HS-27A (cell line): ENCODE measurements around the gene GPR153.

ENCODE experiments used
- DNase-seq: peaks from one replicate; pipeline ENCODE4 v3.0.0-alpha.2; 2012; ENCODE audit warnings: low read depth, missing footprints

GPR153 gene

DNA sequence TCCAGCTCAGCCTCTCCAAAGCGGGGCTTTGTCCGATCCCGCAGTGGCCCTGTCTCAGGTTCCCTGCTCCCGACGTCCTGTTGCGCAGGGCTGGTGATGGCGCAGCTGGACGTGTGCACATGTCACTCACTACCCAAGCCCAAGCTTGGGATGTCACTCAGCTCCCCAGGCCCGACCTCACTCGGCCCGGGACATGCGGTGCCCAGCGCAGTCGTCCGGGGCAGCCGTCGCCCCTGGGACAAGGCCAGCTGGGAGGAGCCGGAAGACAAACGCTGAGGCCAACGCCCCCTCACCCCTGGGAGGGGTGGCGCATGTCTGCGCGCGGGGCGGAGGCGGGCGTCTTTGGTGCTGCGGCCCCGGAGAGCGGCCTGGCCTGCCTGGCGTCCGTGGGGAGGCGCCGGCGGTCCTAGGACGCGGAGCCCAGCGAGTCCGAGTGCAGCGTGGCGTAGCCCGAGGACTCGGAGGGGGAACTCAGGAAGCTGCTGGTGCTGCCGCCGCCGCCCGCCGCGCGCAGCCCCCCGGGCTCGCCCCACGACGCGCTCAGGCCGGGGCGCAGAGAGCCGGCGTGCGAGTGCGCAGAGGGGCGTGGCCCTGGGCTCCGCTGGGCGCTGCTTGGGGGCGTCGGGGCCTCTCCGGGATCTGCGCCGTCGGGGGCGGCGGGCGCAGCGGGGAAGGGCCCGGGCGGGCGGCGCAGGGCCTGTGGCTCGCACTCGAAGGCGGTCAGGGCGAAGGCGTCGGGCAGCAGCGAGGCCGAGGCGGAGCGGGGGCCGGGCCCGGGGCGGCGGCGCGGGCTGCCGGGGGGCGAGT is 11.8 kb downstream of the GPR153 start:
- DNase-seq = no peak

DNA sequence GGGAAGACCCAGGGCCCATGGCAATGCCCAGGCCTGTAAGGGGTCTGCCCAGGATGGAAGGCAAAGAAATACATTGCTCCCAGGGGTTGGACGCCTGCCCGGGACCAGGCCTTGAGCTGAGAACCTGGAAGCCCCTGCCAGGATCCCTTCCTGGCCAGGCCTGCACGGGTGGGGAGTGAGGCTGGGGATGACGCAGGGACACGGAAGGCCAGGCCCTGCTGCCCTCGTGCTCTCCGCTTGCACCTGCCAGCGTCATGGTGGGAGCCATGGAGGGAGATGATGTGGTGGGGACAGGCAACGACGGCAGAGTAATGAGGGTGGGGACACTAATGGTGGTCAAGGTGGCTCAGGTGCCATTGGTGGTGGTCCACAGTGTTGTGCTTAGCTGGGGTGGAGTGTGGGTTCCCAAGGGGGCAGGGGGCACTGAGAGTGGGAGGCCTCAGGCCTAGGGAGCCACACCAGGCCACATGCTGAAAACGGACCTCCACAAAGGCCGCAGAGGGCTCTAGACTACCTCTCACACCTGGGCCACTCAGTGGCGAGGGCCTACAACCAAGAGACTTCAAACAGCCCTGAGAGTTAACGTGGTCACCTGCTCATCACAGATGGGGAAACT is 12.6 kb downstream of the GPR153 start:
- DNase-seq = no peak

DNA sequence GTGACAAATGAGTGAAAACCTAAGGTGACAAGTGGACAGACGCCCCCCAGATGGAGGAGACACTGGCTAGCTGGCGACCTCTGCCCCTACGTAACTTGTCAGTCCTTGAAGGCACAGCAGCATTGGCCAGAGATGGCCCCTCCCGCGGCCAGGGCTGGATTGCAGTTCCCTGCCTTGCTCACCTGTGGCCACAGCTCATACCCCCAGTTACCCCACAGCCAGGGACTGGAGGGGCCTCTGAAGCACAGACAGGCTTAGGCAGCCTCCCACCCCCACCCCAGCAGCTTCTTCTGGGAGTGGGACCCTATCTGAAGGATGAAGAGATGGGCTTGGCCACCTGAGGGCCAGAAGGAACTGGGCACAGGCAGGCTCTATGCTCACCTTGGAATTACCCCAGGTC is 13.2 kb downstream of the GPR153 start:
- DNase-seq = no peak

DNA sequence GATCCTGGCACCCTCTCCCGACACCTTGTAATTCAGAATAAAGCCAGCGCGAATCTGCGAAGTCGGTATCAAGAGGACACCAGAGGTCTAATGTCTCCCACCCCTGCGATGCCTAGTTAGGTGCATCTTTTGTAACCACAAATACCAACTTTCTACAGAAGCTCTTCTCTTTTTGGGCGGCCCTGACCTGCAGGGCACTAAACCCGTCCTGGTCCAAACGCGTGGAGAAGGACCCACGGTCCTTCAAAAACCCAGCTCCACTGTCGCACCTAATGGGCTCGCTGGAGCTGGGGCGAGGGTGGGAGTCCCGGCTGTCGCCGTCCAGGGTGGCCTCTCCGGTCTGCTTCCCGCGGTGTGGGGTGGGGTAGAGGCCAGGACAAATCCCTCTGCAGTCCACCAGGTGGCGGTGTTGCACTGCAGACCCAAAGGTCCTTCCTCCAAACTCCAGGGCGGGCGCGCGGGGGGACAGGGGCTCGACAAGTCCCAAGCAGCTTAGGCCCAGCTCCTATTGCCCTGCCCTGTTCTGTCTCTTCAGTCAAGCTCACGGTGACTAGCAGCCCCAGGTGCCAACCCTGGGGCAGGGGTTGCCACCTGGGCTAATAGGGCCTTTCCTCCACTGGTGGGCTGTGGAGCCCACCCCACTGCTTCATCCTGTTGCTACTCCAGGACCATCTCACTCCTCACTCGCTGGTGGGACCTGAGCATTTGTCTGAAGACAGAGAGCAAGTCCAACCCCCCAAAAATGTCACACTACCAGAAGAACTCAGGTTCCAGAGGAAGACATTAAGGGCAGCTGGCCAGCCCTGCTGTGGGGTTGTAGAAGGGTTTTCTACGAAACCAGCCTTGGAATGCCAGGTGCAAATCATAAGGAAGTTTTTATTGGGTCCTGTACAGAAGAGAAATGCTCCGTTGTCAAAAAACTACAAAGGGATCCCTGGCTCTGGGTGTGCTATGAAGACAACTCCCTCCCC is 14.1 kb downstream of the GPR153 start:
- DNase-seq = peak; percentile 47

DNA sequence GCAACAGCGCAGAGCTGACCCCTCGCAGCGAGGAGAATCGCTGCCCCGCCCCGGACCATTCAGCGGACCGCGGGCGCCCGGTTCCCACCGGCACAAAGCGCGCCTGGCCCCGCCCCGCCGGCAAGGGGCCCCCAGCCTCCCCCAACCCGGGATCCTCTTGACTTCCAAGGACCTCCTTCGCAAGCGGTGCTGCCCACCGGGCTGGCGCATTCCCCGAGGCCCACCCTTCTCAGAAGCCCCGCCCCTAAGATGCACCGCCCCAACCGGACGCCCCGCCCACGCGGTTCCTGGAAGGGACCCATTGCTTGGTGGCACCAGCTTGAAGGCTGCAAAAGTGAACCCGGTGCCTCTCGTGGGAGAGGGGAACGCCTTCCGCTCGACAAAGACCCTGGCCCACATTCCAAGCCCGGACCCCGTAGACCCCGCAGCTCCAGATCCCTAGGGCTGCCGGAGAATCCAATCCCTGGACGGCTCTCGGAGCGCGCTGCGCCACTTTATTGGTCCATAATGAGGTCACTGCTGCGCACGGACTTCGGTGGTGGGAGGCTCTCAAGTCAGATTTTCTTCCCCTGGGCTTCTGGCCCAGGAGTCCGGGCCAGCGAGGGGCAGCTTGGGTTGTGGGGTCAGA is 14.9 kb downstream of the GPR153 start:
- no peak for DNase-seq

DNA sequence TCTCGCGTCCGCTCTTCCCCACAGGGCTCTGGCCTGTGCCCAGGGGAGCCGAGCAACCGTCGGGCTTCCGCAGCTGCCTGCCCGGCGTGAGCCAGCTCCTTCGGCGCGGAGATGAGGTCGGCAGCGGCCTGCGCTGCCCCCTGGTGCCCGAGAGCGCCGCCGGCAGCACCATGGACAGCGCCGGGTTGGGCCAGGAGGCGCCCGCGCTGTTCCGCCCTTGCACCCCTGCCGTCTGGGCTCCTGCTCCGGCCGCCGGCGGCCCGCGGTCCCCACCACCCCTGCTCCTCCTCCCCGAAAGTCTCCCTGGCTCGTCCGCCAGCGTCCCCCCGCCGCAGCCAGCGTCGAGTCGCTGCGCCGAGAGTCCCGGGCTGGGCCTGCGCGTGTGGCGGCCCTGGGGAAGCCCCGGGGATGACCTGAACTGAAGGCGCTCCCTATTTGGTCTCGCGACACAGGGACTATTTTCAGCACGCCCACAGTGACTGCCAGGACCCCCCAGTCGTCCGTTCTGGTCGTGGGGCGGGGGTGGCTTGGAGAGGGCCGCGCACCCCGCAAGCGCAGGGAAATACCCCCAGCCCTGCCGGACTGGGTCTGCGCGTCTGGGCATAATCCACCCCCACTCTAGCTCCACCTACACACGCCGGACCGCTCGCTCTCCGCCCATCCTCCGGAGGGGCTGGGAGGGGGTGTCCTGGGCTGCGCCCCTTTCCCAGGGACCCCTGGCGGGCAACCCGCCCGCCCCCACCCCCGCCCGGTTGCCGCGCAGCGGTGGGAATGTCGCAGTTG is 15.6 kb downstream of the GPR153 start:
- no peak for DNase-seq

DNA sequence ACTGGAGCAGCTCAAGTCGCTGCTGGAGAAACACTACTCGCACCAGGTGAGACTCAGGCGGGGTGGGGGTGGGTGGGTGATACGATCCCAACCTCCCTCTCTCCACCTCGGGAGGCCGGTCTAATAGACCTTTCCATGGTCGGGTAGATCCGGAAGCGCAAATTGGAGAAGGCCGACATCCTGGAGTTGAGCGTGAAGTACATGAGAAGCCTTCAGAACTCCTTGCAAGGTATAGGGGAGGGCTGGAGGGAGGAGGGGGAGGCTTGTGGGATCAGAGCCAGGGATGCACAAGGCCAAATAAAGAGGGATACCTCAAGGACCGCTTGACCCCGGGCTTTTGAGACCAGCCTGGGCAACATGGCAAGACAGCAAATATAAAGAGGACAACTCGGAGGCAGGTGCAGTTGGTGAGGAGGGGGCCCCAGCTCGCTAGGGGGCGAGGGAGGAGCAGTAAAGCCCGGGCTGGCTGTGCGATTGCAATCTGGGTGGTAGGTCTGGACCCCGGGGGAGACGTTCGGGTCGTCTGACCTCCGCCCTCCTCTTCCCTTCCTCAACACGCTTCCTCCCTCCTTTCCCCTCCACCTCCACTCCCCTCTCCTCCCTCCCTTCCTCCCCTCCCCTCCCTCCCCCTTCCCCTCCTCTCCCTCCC is 16.4 kb downstream of the GPR153 start:
- no peak for DNase-seq

DNA sequence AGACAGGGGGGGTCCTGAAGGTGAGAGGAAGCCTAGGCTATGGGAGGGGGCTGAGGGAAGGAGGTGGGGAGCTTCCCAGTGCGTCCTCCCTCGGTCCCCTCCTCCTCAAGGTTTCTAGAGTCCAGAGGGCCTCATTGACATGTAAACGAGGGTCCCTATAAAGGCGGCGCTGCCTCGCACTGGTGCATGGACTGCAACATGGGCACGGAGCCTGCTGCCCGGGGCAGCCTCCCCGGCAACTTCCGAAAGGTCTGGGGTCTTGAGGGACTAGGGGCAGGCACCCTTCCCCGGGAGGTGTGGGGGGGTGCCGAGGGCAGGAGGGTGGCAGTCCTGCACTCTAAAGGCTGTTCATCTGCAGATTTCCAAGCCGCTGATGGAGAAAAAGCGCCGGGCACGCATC is 16.9 kb downstream of the GPR153 start, which contains the start of gene HES3:
Gene HES3, plus strand, starts transcription at position 187 of the 400 bp plus-strand sequence. Its CDS starts 187 bp downstream, at position 374.
- DNase-seq = no peak

DNA sequence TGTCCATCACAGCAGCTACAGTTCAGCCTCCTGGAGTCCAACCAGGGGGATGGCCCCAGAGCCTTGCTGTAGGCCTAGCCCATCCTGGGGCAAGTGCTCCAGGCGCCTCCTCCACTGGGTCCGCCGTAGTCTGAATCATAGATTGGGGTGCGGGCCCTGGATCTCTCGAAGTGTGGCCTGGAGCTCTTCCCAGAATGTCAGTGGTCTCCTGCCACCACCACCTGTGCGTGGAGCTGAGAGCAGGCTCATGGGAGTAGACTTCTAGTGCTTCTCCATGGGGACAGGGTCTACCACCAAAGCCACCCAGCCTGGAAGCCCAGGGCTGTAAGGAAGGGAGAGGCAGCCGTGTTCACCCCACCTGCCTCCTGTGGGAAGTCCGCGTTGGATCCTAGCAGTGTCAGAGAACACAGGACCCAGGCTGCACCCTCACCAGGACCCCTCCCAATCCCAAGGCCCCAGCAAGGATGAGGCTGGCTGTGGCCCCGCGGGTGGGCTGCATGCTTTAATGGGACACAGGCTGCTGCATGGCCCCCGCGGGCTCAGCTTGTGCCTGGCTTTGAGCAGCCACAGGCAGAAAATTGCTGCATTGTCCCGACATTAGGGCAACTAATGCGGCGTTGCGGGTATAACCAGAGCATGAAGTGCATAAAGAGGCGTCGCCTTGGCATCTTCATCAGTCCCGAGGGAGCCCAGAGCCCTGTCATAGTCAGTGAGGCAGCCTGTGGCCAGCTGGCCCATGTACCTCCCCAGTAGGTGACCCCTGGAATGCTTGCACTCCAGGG is 17.7 kb downstream of the GPR153 start:
- DNase-seq = no peak

DNA sequence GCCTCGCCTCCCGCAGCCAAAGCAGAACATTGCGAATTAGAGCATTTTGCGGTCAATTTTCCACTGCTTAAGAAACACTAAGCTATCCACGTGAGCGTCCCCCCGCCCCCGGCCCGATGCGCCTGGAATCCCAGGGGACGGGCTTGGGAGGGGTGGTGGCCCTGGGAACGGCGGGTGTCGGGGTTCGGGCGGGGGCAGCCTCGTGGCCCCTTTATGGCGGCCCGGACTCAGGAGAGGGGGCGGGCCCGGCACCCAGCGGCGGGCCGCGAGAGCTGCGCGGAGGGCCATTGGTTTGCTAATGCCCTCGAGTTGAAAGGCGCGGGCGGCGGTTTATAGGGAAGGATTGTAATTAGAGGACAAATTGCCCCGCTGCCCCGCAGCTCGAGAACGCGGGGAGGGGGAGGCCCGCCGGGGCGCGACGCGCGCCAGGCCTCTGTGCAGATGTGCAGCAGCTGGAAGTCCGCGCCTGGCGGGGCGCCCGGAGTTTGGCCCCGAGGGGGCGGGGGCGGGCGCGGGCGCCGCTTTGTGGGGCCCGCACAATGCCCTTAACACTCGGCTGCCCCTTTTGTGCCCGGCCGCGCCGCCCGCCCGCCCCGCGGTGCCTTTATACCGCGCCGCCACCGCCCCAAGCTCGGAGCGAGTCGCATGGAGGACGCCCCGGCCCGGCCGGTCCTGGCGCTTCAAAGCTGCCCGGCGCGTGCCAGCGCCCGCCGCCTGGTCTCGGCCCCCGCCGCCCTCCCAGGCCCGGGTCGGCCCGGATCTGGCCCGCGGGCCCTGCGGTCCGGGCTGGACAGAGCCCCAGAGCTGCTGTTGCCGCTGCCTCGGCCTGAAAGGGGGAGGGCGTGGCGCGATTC is 18.8 kb downstream of the GPR153 start:
- DNase-seq = no peak

DNA sequence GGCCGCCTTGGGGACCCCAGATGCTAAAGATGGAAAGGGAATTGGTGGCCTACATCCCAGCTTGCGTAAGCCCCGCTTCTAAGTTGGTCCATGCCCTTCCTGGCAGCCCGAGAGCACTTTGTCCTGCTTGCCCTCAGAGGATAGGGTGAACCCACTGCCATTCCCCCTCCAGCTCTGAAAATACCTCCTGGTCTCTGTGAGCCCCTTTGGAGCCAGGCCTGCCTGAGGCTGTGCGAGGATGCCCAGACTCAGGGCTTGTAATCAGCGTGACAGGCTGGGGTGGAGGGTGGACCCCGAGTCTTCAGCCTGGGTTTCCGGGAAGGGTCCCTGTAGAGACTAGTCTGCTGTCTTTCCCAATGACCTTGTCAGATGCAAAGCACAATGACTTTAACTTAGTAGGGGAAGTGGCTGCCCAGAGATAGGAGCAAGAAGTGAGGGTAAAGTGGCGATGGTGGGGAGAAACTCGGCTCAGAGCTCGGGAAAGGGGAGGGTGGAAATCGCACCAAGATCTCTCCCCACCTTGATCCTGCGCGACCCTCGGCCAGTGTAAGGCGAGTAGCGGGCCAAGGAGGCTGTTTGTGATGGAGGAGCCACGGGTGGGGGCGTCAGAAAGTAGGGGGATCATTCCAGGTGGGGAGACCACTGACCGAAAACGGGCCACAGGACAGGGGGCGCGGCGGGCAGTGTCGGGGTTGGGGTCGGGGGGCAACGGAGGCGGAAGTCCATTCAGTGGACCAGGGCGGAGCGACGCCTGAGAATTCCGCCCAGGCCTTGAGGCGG is 19.6 kb downstream of the GPR153 start:
- DNase-seq = no peak

DNA sequence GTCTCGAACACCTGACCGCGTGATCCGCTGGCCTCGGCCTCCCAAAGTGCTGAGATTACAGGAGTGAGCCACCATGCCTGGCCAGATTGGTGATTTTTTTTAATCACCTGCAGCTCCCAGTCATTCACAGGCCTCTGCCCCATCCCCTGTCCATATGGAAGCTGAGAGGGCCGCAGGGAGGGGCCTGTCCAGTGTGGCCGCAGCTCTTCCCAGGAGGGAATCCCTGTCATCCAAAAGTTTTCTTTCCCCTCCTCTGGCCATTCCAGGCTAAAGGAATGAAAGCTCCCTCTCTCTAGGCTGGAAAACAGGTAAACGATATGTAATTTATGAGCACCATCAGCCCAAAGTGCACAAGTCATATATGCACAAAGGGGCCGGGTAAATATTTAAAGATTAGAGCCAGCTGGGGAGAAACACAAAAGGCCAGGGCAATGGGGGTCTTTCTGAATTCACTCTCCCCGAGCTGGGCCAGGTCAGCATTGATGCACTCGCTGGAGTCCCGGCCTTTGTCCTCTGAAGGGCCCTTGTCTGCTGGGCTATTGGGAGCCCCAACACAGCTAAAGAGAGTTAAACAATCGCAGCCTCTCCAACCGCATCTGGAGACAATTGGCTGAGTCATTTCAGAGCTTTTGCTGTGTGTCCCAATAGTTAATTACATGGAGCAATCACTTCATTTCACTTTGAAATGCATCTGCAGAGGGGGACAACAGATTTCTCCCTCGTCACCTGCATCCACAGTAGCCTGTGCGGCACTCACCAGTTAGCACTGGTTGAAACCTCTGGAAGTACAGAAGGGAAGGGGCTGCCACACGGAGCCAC is 20.7 kb downstream of the GPR153 start:
- no peak for DNase-seq

DNA sequence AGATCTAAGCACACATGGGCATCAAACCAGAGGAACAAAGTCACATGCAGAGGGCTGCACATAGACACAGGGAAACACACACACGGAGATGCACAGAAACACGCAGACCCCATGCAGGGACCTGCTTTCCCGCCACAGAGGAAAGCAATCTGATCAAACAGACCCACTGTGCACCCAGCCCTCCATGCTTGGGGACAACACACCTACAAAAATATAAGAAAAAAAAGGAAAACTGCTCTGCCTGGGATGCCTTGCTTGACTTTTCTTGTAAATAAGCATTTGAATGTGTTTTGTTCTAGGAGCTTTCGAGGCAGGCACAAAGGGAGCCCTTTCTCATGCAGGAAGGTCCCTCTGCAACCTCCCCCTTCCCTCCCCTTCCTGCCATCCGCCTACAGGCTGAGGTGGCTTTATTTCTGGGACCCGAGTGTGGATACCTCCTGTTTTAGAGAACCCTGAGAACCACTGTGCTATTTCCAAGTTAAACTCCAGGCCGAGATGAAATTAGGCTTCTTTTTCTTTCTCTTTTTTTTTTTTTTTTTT is 21.6 kb downstream of the GPR153 start:
- no peak for DNase-seq

DNA sequence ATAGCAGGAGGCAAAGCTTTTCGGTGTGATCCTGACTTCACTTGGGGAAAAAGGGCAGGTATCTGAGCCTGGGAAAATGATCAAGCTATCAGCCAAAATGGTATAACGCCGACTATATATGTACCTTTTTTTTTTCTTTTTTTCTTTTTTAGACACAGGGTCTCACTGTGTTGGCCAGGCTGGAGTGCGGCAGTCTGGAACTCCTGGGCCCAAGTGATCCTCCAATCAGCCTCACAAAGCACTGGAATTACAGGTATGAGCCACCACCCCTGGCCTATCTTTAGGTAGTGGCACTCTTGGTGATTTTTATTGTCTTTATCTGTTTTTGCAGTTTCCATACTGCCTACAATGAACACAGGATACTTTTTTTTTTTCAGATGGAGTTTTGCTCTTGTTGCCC is 23.8 kb downstream of the GPR153 start:
- DNase-seq = no peak

DNA sequence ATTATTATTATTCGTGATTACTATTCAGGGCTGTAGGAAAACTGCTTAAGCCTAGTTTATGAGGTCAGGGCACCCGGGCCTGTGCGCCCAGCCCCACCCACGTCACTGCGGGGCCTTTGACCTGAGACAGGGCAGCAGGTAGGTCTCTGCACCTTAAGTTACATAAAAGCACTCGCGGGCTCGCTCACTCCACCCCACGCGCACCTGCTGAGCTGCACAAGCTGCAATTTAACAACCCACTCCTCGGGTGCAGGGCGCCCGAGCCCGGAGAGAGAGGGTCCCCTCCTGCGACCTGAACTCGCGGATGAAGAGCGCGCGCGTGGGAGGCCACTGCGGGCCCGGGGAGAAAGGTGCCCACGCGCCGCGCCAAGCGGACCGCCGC is 25.6 kb downstream of the GPR153 start:
- DNase-seq = no peak

DNA sequence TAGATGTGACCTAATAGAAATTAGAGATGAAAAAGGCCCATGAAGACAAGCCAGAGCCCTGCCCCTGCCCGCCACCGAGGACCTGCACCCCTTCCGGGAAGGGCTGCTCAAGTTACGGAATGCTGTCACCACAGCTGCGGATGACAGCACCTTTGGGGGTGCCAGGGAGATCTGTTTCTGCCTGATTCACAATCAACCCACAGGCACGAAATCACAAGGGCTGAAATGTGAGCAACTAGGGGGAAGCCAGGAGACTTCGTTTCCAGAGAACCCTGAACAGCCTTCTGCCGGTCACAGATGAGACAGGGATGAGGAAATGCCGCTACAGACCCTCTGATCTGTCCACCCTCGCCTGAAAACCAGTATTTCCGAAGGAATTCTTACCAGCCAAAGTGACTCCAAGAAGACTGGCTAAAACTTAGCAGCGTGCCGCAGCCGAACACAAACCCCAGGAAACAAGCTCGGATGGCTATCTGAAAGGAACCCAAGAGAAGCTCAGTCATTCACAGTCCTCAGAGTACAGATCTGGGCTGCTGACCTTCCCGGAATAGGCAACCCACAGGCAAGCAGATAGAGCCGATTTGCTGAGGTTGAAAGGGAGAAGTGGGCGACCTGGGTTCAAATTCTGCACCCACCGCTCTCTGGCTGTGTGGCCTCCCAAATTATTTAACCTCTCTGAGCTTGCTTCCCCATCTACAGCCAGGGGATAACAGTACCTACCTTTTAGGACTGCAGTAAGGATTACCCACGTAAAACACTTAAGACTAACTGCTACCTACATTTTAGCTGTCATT is 26.2 kb downstream of the GPR153 start:
- no peak for DNase-seq
